Upper lobe of right lung (tissue), 1 donor: ENCODE data around the gene MCM6. TPM values are rescaled to one million over a fixed set of nuclear protein-coding genes. Genes with fewer than 3 reads are reported as not detected.

Experiments used
- ATAC-seq: fragments of 200-7000 bp; cut with Tn5 transposase; one replicate; pipeline ENCODE4 v1.9.1; 2020; ENCODE audit warnings: mild to moderate bottlenecking, moderate library complexity
- DNase-seq: peaks from one replicate; pipeline ENCODE4 v3.0.0-alpha.2; 2020
- H3K27ac ChIP-seq: fragments of 200-600 bp; one replicate; pipeline ENCODE4 v1.8.0; 2022
- H3K27me3 ChIP-seq: fragments of 200-600 bp; one replicate; pipeline ENCODE4 v1.8.0; 2022; ENCODE audit warnings: mild to moderate bottlenecking
- H3K36me3 ChIP-seq: fragments of 200-600 bp; one replicate; pipeline ENCODE4 v1.8.0; 2022
- H3K4me1 ChIP-seq: fragments of 200-600 bp; one replicate; pipeline ENCODE4 v1.8.0; 2022
- H3K4me3 ChIP-seq: fragments of 200-600 bp; one replicate; pipeline ENCODE4 v1.8.0; 2022; ENCODE audit warnings: mild to moderate bottlenecking
- H3K9me3 ChIP-seq: fragments of 200-600 bp; one replicate; pipeline ENCODE4 v1.8.0; 2022
- intact Hi-C: fragments of 100-400 bp; cut with DNase I; formaldehyde crosslinking; loops from one replicate; pipeline ENCODE4 v1.11.0; 2022
- total RNA-seq: library from RNA; stranded (reverse); fragmentation: NEBNext Ultra II Directional; extraction: Animal tissue kit (Norgen Biotek cat#: 25700); gene quantifications from one replicate; pipeline ENCODE4 v1.2.1, GENCODE V29; 2021
- TF ChIP-seq, protein P1 (sequence below): fragments of 200-600 bp; IDR thresholded peaks from one replicate; pipeline ENCODE4 v1.8.0; 2022; ENCODE audit warnings: antibody characterized with exemption
- donor health status: DM: no; HTN: yes; CAD: no; lungs with severe emphysema.

The MCM6 gene
- total RNA-seq, 1 donor from 2014 or later: 8.2 TPM

- Histone ChIP-seq H3K9me3 (no peaks in the 10 kb centered on the region), H3K36me3 (no peaks in the 10 kb centered on the region), H3K4me3 (no peak overlapping the region), H3K27me3 (no peaks in the 10 kb centered on the region), H3K4me1 (no peaks in the 10 kb centered on the region), H3K27ac (no peak overlapping the region)
- TF ChIP-seq, protein P1, sequence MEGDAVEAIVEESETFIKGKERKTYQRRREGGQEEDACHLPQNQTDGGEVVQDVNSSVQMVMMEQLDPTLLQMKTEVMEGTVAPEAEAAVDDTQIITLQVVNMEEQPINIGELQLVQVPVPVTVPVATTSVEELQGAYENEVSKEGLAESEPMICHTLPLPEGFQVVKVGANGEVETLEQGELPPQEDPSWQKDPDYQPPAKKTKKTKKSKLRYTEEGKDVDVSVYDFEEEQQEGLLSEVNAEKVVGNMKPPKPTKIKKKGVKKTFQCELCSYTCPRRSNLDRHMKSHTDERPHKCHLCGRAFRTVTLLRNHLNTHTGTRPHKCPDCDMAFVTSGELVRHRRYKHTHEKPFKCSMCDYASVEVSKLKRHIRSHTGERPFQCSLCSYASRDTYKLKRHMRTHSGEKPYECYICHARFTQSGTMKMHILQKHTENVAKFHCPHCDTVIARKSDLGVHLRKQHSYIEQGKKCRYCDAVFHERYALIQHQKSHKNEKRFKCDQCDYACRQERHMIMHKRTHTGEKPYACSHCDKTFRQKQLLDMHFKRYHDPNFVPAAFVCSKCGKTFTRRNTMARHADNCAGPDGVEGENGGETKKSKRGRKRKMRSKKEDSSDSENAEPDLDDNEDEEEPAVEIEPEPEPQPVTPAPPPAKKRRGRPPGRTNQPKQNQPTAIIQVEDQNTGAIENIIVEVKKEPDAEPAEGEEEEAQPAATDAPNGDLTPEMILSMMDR: no peak
- ATAC-seq (no peak), DNase-seq (no peak)
- intact Hi-C loops: no loop called here
These were observed 53.4 kb downstream of the MCM6 start for GRCh38 chr2:135822855-135823254.

GRCh38 chr2:135821190-135821589 lies 55.1 kb downstream of the MCM6 start:
- Histone ChIP-seq H3K9me3 (no peaks in the 10 kb centered on the region), H3K36me3 (no peaks in the 10 kb centered on the region), H3K4me3 (no peak overlapping the region), H3K4me1 (no peaks in the 10 kb centered on the region), H3K27ac (no peak overlapping the region), H3K27me3 (no peaks in the 10 kb centered on the region)
- DNase-seq (no peak), ATAC-seq (no peak)
- intact Hi-C loops: no loop called here
- TF ChIP-seq, protein P1: no peak

DNA sequence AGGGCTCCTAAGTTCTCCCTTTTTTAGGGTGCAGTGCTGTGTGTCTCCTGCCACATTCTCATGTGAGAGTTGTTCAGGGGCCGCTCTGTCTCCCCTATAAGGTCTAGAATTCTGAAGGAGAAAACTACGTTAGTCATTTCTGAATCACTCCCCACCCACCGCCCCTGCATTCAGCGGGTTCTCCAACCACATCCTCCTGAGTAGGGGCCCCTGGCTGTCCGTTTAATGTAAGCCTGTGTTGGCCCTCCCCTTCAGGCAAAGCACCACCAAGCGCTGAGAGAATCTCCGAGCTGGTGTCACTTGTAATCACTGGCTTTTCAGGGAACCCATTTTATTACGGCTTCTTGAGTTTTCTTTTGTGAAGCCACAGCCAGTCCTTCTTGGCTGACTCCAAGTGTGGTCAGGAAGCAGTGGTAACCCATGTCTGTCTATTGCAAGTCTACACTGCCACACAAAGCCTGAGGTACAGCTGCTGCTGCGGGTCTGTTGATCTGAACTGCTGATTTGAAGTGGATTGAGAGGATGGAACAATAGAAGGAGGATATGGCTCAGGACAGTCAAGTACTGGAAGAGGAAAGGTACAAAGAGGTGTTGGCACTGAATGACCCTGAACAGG lies 56.1 kb downstream of the MCM6 start:
- H3K4me3 ChIP-seq: no peak overlapping the region
- H3K27me3 ChIP-seq: no peaks in the 10 kb centered on the region
- DNase-seq (no peak), ATAC-seq (no peak)
- intact Hi-C loops: no loop called here
- TF ChIP-seq, protein P1: no peak
- no peaks in the 10 kb centered on the region for H3K36me3 ChIP-seq
- H3K27ac ChIP-seq: no peak overlapping the region
- H3K9me3 ChIP-seq: no peaks in the 10 kb centered on the region
- no peaks in the 10 kb centered on the region for H3K4me1 ChIP-seq

DNA sequence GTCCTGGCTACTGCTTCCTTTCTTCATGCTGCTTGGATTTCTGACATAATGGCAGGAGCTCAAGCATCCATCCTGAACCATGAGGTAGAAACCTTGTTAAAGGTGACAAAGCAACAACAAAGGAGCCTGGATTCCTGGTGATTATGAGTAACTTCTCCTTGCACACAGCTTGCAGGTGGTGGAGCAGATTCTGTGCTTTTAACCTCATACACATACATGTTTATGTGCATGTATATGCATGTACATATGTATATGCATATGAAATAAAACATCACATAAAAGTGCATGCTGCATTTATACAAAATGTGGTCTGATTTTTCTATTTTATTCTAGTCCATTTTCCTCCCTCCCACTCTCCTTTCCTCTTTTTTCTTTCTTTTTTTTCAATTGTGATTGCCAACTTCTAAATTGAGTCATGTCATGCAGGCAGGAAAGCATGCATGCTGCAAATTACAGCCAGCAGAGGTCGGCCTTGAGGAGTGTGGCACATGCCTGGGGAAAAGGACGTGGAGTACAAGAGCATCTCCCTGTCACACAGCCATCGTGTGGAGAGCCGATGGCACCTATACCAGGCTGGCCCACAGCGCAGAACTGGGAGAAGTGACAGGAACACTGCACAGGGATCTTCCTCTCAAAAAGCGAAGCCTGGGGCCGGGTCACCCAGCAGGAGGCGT lies 57.2 kb downstream of the MCM6 start:
- H3K27ac ChIP-seq: no peak overlapping the region
- no peaks in the 10 kb centered on the region for H3K4me1 ChIP-seq
- no peaks in the 10 kb centered on the region for H3K36me3 ChIP-seq
- no peaks in the 10 kb centered on the region for H3K27me3 ChIP-seq
- no peak overlapping the region for H3K4me3 ChIP-seq
- TF ChIP-seq, protein P1: no peak
- ATAC-seq (peak; percentile 21), DNase-seq (no peak)
- intact Hi-C loops: no loop called here
- no peaks in the 10 kb centered on the region for H3K9me3 ChIP-seq

DNA sequence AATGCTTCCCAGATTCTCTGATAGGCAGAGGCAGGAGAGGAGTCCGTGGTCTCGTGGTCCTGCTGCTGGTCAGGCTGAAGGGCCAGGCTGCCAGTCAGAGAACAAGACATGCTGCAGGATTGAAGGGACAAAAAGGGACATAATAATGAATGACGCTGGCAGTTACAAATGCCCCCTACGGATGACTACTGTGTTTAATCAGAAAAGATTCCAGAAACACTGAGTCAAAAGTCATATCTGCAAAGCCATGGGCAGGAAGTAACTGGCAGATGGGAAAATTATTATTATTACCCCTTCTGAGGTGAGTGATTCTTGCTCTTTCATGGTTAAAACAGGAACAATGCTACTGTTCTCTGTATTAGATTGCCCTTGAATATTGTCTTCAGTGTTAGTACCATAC lies 58.3 kb downstream of the MCM6 start:
- no peak overlapping the region for H3K27ac ChIP-seq
- ATAC-seq (no peak), DNase-seq (no peak)
- H3K36me3 ChIP-seq: no peaks in the 10 kb centered on the region
- H3K4me1 ChIP-seq: no peaks in the 10 kb centered on the region
- H3K4me3 ChIP-seq: no peak overlapping the region
- H3K9me3 ChIP-seq: no peaks in the 10 kb centered on the region
- TF ChIP-seq, protein P1: no peak
- no peaks in the 10 kb centered on the region for H3K27me3 ChIP-seq
- intact Hi-C loops: no loop called here
